Measurements from ENCODE around the gene PPP1R1C. TPM values are rescaled to one million over a fixed set of nuclear protein-coding genes. Genes with fewer than 3 reads are reported as not detected.

Gene PPP1R1C
- total and polyA plus RNA-seq, 4 donors: 5.4 to 21.7 (median 11.3) TPM

DNA sequence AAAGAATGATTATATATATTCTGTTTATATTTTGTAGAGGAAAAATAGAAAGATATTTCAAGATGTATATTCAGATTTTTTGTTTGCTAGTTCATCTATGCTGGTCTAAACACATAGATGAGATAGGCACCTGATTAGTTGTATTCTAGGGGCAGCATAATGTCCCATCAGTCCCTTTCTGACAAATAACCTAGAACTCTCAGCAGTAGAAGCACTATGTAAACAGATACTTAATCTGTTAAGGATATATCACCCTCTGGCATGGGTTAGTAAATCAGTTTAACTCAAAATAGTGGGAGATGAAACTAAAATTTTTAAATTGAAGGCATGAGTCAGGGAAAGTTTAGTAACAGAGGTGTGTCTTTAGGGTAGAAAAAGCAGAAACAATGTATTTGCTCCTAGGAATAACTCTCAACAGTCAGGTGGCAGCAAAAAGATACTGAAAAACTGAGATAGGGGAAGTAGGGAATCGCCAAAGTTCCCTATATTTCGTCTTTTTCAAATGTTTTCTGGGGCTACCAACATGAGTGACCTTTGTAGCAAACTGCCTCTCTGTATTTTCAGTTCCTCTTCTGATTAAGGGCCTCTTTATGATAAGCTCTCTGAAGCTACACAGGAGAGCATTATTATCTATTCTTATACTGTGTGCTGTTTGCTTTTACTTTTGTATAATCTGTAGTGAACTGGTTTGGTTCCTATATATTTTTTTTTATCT, 5.7 kb downstream of the PPP1R1C start:
- 80% methylated on average over 2 of the region's 2 CpGs for WGBS
- no peak overlapping the region for H3K27ac ChIP-seq (ENCODE audit: low read depth in 1 of 2, low read length in 2 of 2)
- no peak for DNase-seq (ENCODE audit: low spot score)

More for the DNA sequence above, 5.7 kb downstream of the PPP1R1C start:
- H3K9ac ChIP-seq (ENCODE audit: low read depth in 1 of 2, low read length in 2 of 2): no peak overlapping the region
- H3K9me3 ChIP-seq (ENCODE audit: control insufficient read depth in 4 of 4, low read length in 3 of 4): no peaks in the 10 kb centered on the region
- no peaks in the 10 kb centered on the region for H3K36me3 ChIP-seq (ENCODE audit: control insufficient read depth in 4 of 4, insufficient read depth in 3 of 4, low read depth in 1 of 4, low read length in 3 of 4)
- no peaks in the 10 kb centered on the region for H3K4me1 ChIP-seq (ENCODE audit: control insufficient read depth in 4 of 4, insufficient read depth in 4 of 4, low read length in 3 of 4)
- no peak for TF ChIP-seq FOXA2 (IDR thresholded peaks at IDR 0.05)
- no peak for TF ChIP-seq EGR1 (IDR thresholded peaks at IDR 0.05; ENCODE audit: low read depth in 2 of 2)
- TF ChIP-seq, protein P1, sequence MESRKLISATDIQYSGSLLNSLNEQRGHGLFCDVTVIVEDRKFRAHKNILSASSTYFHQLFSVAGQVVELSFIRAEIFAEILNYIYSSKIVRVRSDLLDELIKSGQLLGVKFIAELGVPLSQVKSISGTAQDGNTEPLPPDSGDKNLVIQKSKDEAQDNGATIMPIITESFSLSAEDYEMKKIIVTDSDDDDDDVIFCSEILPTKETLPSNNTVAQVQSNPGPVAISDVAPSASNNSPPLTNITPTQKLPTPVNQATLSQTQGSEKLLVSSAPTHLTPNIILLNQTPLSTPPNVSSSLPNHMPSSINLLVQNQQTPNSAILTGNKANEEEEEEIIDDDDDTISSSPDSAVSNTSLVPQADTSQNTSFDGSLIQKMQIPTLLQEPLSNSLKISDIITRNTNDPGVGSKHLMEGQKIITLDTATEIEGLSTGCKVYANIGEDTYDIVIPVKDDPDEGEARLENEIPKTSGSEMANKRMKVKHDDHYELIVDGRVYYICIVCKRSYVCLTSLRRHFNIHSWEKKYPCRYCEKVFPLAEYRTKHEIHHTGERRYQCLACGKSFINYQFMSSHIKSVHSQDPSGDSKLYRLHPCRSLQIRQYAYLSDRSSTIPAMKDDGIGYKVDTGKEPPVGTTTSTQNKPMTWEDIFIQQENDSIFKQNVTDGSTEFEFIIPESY (IDR thresholded peaks at IDR 0.05): no peak
- TF ChIP-seq, protein P2, sequence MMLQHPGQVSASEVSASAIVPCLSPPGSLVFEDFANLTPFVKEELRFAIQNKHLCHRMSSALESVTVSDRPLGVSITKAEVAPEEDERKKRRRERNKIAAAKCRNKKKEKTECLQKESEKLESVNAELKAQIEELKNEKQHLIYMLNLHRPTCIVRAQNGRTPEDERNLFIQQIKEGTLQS (IDR thresholded peaks at IDR 0.05): no peak
- no peak for TF ChIP-seq JUND (IDR thresholded peaks at IDR 0.05)
- TF ChIP-seq GABPA (IDR thresholded peaks at IDR 0.05 in 1 of 2, conservative IDR thresholded peaks at IDR 0.05 in 1 of 2): no peak
- no peak for TF ChIP-seq YY1 (IDR thresholded peaks at IDR 0.05)
- TF ChIP-seq NR2F2 (IDR thresholded peaks at IDR 0.05): no peak
- TF ChIP-seq, protein P3, sequence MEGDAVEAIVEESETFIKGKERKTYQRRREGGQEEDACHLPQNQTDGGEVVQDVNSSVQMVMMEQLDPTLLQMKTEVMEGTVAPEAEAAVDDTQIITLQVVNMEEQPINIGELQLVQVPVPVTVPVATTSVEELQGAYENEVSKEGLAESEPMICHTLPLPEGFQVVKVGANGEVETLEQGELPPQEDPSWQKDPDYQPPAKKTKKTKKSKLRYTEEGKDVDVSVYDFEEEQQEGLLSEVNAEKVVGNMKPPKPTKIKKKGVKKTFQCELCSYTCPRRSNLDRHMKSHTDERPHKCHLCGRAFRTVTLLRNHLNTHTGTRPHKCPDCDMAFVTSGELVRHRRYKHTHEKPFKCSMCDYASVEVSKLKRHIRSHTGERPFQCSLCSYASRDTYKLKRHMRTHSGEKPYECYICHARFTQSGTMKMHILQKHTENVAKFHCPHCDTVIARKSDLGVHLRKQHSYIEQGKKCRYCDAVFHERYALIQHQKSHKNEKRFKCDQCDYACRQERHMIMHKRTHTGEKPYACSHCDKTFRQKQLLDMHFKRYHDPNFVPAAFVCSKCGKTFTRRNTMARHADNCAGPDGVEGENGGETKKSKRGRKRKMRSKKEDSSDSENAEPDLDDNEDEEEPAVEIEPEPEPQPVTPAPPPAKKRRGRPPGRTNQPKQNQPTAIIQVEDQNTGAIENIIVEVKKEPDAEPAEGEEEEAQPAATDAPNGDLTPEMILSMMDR (IDR thresholded peaks at IDR 0.05; ENCODE audit: low read depth, low read length, missing input control): no peak
- TF ChIP-seq HNF4G (IDR thresholded peaks at IDR 0.05): no peak
- TF ChIP-seq RAD21 (IDR thresholded peaks at IDR 0.05): no peak
- TF ChIP-seq, protein P4, sequence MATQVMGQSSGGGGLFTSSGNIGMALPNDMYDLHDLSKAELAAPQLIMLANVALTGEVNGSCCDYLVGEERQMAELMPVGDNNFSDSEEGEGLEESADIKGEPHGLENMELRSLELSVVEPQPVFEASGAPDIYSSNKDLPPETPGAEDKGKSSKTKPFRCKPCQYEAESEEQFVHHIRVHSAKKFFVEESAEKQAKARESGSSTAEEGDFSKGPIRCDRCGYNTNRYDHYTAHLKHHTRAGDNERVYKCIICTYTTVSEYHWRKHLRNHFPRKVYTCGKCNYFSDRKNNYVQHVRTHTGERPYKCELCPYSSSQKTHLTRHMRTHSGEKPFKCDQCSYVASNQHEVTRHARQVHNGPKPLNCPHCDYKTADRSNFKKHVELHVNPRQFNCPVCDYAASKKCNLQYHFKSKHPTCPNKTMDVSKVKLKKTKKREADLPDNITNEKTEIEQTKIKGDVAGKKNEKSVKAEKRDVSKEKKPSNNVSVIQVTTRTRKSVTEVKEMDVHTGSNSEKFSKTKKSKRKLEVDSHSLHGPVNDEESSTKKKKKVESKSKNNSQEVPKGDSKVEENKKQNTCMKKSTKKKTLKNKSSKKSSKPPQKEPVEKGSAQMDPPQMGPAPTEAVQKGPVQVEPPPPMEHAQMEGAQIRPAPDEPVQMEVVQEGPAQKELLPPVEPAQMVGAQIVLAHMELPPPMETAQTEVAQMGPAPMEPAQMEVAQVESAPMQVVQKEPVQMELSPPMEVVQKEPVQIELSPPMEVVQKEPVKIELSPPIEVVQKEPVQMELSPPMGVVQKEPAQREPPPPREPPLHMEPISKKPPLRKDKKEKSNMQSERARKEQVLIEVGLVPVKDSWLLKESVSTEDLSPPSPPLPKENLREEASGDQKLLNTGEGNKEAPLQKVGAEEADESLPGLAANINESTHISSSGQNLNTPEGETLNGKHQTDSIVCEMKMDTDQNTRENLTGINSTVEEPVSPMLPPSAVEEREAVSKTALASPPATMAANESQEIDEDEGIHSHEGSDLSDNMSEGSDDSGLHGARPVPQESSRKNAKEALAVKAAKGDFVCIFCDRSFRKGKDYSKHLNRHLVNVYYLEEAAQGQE (IDR thresholded peaks at IDR 0.05): no peak
- no peak for TF ChIP-seq FOXA1 (IDR thresholded peaks at IDR 0.05)
- TF ChIP-seq HNF4A (conservative IDR thresholded peaks at IDR 0.05): no peak
- no peak for TF ChIP-seq TAF1 (conservative IDR thresholded peaks at IDR 0.05)
- TF ChIP-seq, protein P5, sequence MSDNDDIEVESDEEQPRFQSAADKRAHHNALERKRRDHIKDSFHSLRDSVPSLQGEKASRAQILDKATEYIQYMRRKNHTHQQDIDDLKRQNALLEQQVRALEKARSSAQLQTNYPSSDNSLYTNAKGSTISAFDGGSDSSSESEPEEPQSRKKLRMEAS (IDR thresholded peaks at IDR 0.05): no peak
- H3K27me3 ChIP-seq (ENCODE audit: control insufficient read depth in 4 of 4, insufficient read depth in 4 of 4, low read length in 3 of 4): no peaks in the 10 kb centered on the region
- no peak overlapping the region for H3K4me3 ChIP-seq (ENCODE audit: low read depth in 1 of 3, low read length in 3 of 3)

Measured in liver (tissue), 9 donors.